Effector memory CD8-positive, alpha-beta T cell (primary cell): ENCODE results near the gene ATP11A.

Source experiments
- ATAC-seq: fragments of 150-1000 bp; cut with Tn5 transposase; replicated peaks from 2 replicates; pipeline ENCODE4 v1.10.0; 2021; ENCODE audit warnings: mild to moderate bottlenecking, moderate library complexity
- DNase-seq, 3 experiments: peaks; one replicate each; pipeline ENCODE4 v3.0.0; 2021
- H3K27ac Mint-ChIP-seq, 2 donors: one replicate each; pipeline ENCODE4 v1.8.0; 2022; ENCODE audit warnings: mild to moderate bottlenecking in 2 of 2, mixed read lengths in 2 of 2, moderate library complexity in 2 of 2
- H3K27me3 Mint-ChIP-seq, 2 donors: one replicate each; pipeline ENCODE4 v1.8.0; 2022; ENCODE audit warnings: mixed read lengths in 2 of 2
- H3K36me3 Mint-ChIP-seq: one replicate; pipeline ENCODE4 v1.8.0; 2022; ENCODE audit warnings: mild to moderate bottlenecking, moderate library complexity, mixed read lengths; ENCODE audit not compliant: insufficient read depth
- H3K4me1 Mint-ChIP-seq, 2 donors: one replicate each; pipeline ENCODE4 v1.8.0; 2022; ENCODE audit warnings: low read depth in 2 of 2, mixed read lengths in 2 of 2
- H3K4me3 Mint-ChIP-seq, 2 donors: one replicate each; pipeline ENCODE4 v1.8.0; 2022; ENCODE audit warnings: mild to moderate bottlenecking in 2 of 2, mixed read lengths in 2 of 2, moderate library complexity in 2 of 2
- H3K9me3 Mint-ChIP-seq, 2 donors: one replicate each; pipeline ENCODE4 v1.8.0; 2022; ENCODE audit warnings: mixed read lengths in 2 of 2

The ATP11A gene

DNA sequence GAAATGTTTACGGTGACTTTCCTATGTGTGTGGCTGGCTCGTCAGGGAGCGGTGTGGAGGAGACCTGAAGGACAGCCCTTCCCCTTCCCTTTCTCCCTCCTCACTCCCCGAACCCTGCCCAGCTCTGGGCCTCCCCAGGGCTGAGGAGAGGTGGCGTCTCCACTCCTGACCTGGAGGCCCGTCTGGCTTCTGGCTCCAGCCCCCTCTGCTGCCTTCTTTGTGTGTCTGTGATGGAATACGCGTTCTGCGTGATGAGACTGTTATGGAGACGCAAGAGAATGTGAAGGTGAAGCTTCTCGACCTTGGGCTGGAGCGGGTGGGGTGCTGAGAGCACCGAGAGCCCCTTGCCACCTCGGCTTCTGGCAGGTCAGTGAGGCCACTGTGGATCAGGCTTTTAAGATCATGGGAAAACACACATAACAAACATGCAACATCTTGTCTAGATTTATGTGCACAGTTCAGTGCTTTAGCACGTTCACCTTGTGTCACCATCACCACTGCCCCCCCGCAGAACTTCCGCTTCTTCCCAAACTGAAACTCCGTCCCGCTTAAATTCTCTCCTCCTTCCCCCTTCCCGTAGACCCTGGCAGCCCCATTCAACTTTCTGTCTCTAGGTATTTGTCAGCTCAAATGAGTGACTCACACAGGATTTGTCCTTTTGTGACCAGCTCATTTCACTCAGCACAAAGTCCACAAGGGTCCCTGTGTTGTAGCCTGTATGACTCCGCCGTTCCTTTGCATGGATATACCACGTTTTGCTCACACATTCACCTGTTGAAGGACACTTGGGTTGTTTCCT, 24.7 kb downstream of the ATP11A start:
- no peak for DNase-seq
- Mint-ChIP-seq H3K4me3 (no peak overlapping the region), H3K36me3 (peaks cover 5% of the 10 kb centered on the region), H3K27me3 (no peaks in the 10 kb centered on the region), H3K4me1 (peaks cover 12 to 16% of the 10 kb centered on the region in 2 donors), H3K9me3 (no peaks in the 10 kb centered on the region), H3K27ac (no peak overlapping the region)
- no peak for ATAC-seq

DNA sequence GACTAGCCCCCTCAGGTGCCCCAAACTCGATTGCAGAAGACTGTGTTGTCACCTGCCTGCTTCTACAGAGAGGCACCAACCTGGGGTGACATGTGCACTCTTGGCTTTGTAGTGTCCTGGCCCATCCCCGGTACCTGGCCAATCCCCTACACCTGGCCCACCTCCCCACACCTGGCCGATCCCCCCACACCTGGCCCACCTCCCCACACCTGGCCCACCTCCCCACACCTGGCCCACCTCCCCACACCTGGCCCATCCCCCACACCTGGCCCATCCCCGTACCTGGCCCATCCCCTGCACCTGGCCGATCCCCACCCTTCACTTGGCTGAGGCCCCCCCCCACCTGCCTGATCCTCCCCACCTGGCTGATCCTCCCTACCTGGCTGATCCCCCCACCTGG, 25.4 kb downstream of the ATP11A start:
- Mint-ChIP-seq H3K9me3 (no peaks in the 10 kb centered on the region), H3K4me1 (peaks cover 12 to 17% of the 10 kb centered on the region in 2 donors), H3K27ac (peak overlapping the region in 1 of 2 donors; percentile 55), H3K36me3 (peaks cover 5% of the 10 kb centered on the region), H3K4me3 (no peak overlapping the region), H3K27me3 (no peaks in the 10 kb centered on the region)
- DNase-seq (no peak), ATAC-seq (no peak)

DNA sequence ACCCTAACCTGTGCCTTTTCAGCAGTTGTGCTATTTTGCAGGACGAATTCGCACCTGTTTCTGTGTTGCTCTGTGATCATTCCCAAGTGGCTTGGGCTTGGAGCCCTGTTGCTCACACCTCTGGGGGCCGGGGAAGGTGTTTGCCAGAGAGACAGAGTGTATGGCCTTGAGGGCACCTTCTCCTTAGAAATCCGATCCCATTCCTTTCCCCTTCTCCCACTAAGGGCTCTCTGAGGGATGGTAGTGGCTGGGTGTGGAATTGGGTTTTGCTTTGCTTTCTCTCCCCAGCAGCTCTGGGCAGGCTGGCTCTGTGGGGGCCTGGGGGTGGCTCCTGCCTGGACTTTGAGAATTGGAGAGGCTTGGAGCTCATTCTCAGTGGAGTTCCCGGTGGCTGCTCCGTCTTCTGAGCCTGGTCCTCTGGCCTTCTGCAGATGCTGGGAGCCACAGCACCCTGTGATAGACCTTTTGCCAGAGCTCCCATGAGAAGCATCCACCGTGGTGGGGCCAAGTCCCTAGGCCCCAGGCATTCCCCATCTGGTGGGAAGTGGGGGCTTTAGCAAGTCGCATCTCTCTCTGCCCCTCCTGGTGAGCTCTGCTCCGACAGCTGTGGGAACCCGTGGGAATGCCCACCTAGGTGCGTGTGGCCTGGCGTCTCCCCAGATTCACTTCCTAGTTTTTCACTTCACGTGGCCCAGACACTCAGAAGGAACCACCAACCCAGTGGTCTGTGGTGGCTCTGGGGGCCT, 26.1 kb downstream of the ATP11A start:
- H3K36me3 Mint-ChIP-seq, result peaks cover 9% of the 10 kb centered on the region
- no peaks in the 10 kb centered on the region for H3K9me3 Mint-ChIP-seq
- DNase-seq (no peak), ATAC-seq (no peak)
- no peaks in the 10 kb centered on the region for H3K27me3 Mint-ChIP-seq
- H3K27ac Mint-ChIP-seq, result peak overlapping the region in 1 of 2 donors; percentile 55
- H3K4me3 Mint-ChIP-seq, result no peak overlapping the region
- peaks cover 12 to 15% of the 10 kb centered on the region in 2 donors for H3K4me1 Mint-ChIP-seq

DNA sequence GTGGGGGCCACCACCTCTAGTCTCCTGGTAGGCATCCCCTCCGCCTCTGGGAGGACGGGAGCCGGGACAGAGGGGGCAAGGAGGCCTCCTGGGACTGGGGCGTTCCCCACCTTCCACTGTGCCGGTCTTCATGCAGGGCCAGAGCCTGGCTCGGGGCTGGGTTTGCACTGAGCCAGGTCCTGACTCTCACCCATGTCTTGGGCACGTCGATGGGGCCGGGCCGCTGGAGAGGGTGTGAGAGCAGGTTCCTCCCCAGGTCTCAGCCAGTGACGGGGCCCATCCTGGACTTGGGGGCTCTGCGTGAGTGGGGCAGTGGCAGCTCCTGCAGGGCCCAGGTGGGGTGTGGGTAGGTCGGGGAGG, 26.6 kb downstream of the ATP11A start:
- Mint-ChIP-seq H3K4me3 (no peak overlapping the region), H3K4me1 (peaks cover 16 to 19% of the 10 kb centered on the region in 2 donors), H3K27ac (peak overlapping the region in 1 of 2 donors; percentile 55), H3K36me3 (peaks cover 5% of the 10 kb centered on the region), H3K27me3 (no peaks in the 10 kb centered on the region), H3K9me3 (no peaks in the 10 kb centered on the region)
- ATAC-seq, result no peak
- DNase-seq, result no peak

DNA sequence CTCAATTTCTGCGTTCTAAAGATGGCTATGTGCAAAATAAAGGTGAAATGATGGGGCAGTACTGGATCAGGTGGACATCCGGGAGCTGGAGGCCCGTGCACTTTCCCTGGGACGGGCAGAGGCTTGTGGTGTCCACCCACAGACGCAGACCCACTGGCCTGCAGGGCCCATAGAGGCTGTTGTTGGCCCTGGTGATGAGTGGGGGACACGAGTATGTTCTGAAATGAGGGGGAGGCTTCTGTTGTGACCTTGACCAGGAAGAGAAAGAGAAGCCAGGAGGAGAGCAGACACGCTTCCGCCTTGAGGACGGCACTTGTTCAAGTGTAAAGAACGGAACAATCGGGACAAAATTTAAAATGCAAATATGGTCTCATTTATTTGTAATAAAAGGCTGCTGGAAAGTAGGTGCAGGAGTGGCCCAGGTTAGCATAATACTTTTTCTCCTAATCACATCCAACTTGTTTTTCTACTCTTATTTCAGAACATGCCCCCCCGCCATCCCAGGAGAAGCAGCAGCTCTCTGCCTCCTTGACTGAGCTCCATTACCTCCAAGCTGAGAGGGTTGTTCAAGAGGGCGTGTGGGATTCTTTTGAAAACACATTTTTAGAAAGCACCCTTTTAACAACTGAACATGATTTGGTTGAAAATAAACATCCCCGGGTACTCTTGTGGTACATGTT, 27.1 kb downstream of the ATP11A start:
- Mint-ChIP-seq H3K36me3 (peaks cover 5% of the 10 kb centered on the region), H3K4me3 (no peak overlapping the region), H3K27me3 (no peaks in the 10 kb centered on the region), H3K9me3 (no peaks in the 10 kb centered on the region), H3K4me1 (peaks cover 16 to 20% of the 10 kb centered on the region in 2 donors), H3K27ac (peak overlapping the region in 1 of 2 donors; percentile 55)
- DNase-seq (no peak), ATAC-seq (no peak)

DNA sequence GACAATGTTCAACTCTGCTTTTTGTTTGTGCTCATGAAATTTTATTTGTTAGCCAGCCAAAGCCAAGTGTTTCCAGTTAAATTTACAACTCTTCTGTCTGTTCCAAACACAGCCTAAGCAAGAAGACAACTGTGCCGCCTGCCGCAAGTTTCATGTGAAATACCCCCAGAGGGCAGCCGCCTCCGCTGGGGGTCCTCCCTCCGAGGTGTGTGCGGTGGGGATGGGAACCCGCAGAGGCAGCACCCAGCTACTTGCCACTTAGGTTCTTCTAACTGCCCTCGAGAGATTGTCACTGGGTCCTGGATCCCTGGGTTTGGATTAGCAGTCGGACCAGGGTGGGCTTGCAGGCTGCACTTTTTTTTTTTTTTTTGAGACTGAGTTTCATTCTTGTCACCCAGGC, 28.5 kb downstream of the ATP11A start:
- Mint-ChIP-seq H3K27me3 (no peaks in the 10 kb centered on the region), H3K4me1 (peaks cover 22 to 23% of the 10 kb centered on the region in 2 donors), H3K4me3 (no peak overlapping the region), H3K36me3 (peaks cover 9% of the 10 kb centered on the region), H3K9me3 (no peaks in the 10 kb centered on the region), H3K27ac (no peak overlapping the region)
- ATAC-seq (no peak), DNase-seq (no peak)

DNA sequence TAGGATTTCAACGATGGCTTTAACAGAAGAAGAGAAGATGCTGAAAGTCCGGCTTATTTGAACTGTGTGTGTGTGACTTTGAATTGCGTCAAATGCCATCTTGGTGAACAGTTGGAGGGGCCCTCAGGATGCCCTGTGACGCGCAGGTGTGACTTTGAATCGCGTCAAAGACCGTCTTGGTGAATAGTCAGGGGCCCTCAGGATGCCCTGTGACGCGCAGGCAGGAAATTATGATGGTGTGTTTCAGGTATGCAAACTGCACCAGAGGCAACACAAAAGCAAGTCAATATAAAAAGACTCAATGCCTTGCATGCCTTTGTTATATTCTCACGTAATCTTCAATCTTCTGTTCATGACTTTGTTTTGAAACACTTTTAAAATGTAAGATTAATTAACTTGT, 29.2 kb downstream of the ATP11A start:
- no peak overlapping the region for H3K27ac Mint-ChIP-seq
- DNase-seq (no peak), ATAC-seq (no peak)
- no peaks in the 10 kb centered on the region for H3K9me3 Mint-ChIP-seq
- H3K27me3 Mint-ChIP-seq, result no peaks in the 10 kb centered on the region
- peaks cover 22 to 29% of the 10 kb centered on the region in 2 donors for H3K4me1 Mint-ChIP-seq
- no peak overlapping the region for H3K4me3 Mint-ChIP-seq
- H3K36me3 Mint-ChIP-seq, result peaks cover 14% of the 10 kb centered on the region

DNA sequence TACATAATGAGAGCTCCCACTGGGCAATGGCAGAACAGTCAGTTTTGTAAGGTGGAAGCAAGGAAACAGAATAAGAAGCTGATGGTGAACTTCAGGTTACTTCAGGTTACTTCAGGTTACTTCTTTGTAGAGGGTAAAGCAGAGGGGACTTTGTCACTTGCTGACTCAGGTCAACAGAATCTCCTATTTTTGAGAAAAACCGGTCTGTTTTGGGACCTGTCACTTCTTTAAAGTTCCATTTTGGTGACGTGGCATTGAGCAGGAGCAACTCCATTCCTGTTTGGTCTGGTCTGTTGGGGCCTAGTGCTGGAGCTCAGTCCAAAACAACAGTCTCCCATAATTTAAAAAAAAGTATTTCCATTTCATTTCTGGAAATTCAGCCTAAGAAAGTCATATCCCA, 29.7 kb downstream of the ATP11A start:
- no peak for ATAC-seq
- H3K4me3 Mint-ChIP-seq, result no peak overlapping the region
- no peak for DNase-seq
- H3K27me3 Mint-ChIP-seq, result no peaks in the 10 kb centered on the region
- H3K4me1 Mint-ChIP-seq, result peaks cover 16 to 28% of the 10 kb centered on the region in 2 donors
- H3K36me3 Mint-ChIP-seq, result peaks cover 17% of the 10 kb centered on the region
- H3K27ac Mint-ChIP-seq, result peak overlapping the region; percentile 5 to 67
- no peaks in the 10 kb centered on the region for H3K9me3 Mint-ChIP-seq

DNA sequence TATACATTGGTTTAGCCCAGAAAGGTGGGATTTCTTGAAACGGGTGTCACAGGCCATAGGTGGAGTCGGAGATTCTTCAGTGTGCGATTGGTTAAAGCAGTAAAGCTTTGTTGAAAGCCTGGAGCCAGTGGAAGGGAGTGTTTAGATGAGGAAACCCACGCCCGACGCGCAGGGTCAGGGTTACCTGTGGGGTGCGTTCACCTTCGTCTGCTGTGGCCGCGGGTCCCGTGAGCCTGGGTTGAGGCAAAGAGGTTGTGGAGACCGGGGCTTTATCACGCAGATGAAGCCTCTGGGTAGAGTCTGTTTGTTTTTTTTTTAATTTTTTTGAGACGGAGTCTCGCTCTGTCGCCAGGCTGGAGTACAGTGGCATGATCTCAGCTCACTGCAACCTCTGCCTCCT, 30.4 kb downstream of the ATP11A start:
- Mint-ChIP-seq H3K36me3 (peaks cover 17% of the 10 kb centered on the region), H3K4me1 (peaks cover 17 to 25% of the 10 kb centered on the region in 2 donors), H3K9me3 (no peaks in the 10 kb centered on the region), H3K4me3 (no peak overlapping the region), H3K27me3 (no peaks in the 10 kb centered on the region), H3K27ac (peak overlapping the region; percentile 5 to 67)
- DNase-seq (no peak), ATAC-seq (no peak)

DNA sequence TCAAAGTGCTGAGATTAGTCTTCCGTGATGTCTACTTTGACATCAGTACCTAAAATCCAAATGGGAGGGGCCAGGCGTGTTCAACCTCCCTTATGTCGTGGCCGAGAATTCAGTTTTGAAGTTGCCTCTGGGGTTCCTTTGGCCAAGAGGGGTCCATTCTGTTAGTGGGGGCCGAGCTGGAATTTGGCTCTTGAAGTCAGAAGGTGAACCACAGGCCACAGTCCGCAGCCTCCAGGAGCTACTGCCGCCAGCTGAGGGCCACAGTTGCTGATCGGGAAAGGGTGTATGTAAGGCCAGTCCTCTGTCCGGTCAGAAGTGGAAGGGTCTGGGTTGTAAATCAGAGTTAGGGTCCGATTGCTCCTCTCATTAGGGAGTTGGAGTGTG, 31.0 kb downstream of the ATP11A start:
- peak overlapping the region in 1 of 2 donors; percentile 44 for H3K27ac Mint-ChIP-seq
- peaks cover 22 to 27% of the 10 kb centered on the region in 2 donors for H3K4me1 Mint-ChIP-seq
- H3K36me3 Mint-ChIP-seq, result peaks cover 20% of the 10 kb centered on the region
- no peaks in the 10 kb centered on the region for H3K27me3 Mint-ChIP-seq
- no peak for ATAC-seq
- H3K4me3 Mint-ChIP-seq, result no peak overlapping the region
- H3K9me3 Mint-ChIP-seq, result no peaks in the 10 kb centered on the region
- no peak for DNase-seq

DNA sequence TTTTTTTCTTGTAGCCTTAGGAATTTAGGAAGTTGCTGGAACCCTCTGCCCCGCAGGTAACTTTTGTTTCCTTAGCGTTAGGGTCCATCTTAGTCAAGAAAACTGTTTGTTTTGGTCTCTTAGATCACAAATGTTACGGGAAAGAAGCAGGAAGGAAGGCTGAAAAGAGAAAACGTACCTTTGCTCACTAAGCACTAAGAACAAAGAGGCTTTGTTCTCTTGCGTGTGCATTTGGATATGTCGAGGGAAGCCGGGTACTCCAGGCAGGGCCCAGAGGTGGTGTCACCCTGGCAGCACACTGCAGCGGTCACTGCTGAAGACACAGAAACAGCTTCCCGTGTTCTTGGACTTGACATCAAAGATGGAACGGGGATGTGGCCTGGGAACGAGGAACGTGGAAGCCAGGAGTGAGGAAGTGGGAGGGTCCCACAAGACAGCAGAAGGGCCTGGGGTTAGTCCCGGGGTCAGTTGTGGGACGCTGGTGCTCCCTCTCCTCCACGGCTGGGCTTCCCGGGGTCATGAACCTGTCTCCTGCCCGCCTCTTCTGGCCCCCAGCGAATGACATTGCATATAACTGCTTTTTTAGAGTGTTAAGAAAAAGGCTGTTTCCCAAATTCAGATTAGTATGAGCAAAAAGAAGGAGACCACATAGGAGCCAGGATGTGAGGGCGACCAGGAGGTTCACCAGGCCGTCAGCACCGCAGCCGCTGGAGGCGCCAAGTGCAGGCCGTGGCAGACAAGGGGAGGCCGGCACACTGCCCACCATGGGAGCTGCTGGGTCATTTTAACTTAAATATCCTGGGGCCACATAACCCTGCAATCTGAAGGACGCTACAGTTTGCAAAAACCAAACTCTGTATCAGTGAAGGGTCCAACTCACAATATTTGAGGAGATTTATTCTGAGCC, 31.6 kb downstream of the ATP11A start:
- Mint-ChIP-seq H3K27ac (peak overlapping the region in 1 of 2 donors; percentile 44), H3K36me3 (peaks cover 20% of the 10 kb centered on the region), H3K9me3 (no peaks in the 10 kb centered on the region), H3K27me3 (no peaks in the 10 kb centered on the region), H3K4me3 (no peak overlapping the region), H3K4me1 (peaks cover 26 to 28% of the 10 kb centered on the region in 2 donors)
- no peak for ATAC-seq
- no peak for DNase-seq

DNA sequence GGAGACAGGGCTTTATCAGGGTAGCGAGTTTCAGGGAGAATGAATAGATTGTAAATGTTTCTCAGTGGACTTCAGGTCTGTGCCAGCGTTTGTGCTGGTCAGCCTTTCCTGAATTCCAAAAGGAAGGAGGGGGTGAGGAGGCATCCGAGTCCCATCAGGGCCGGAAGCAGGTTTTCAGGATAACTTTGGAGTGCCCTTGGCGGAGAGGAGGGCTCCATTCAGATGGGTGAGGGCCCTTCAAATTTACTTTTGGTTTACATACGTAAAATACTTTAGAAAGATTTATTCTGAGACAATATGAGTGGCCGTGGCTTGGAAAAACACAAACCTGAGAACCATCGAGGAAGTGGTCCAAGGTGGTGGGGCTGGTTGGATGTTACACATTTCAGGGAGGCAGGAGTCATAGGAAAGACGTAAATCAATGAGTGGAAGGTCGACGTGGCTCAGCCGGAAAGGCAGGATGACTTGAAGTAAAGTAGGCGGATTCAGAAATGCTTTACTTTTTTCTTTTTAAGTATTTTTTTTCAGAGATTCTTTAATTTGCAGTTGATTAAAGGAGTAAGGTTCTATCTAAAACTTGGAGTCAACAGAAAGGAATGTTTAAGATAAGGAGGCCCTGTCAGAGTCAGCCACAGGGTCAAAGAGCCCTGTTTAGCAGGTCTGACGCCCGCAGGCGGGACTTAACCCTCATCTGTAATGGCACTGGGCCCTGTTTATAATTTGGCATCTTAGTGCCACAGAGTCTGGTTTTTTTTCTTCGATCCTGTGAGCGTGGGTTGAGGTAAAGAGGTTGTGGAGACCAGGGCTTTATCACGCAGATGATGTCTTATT, 32.8 kb downstream of the ATP11A start:
- Mint-ChIP-seq H3K4me1 (peaks cover 21 to 28% of the 10 kb centered on the region in 2 donors), H3K4me3 (no peak overlapping the region), H3K27ac (peak overlapping the region; percentile 12 to 44), H3K9me3 (no peaks in the 10 kb centered on the region), H3K27me3 (no peaks in the 10 kb centered on the region), H3K36me3 (peaks cover 20% of the 10 kb centered on the region)
- no peak for DNase-seq
- no peak for ATAC-seq
